ENCODE results near the gene RANGAP1. TPM values are rescaled to one million over a fixed set of nuclear protein-coding genes. Genes with fewer than 3 reads are reported as not detected.

RANGAP1 gene
- total and polyA plus RNA-seq, 2 donors (not counting 1 experiment from before 2014, with no cell fraction given), result 42.0 to 48.8 TPM

DNA sequence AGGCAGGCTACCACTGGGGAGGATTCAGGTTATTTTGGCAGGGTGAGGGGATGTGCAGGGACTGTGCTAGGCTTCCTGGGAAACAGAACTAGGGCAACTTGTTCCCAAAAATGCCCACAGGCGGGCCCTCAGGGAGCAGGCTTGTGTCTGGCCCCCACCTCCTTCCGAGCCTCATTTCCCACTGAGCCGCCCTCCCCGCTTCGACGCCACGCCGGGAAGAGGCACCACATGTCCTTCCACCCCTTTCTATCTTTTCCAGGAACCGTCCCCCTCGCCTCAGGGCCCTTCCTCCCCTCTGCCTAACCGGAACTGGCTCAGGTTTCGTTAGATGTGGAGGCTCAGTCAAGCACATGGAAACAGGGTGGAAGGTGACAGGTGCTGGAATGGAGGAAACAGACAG lies 35.9 kb downstream of the RANGAP1 start:
- 99% methylated on average over 9 of the region's 12 CpGs for WGBS (ENCODE audit: insufficient coverage)
- no peak overlapping the region for H2AFZ ChIP-seq (ENCODE audit: insufficient read depth, low read depth, low read length, poor library complexity, severe bottlenecking)
- POLR2A ChIA-PET, result no interaction called here
- H3K27ac ChIP-seq (ENCODE audit: low read length in 2 of 2), result no peak overlapping the region
- H3K4me1 ChIP-seq (ENCODE audit: control insufficient read depth in 2 of 2, insufficient read depth in 2 of 2, low read length in 2 of 2), result no peaks in the 10 kb centered on the region
- intact Hi-C loops (cut with micrococcal nuclease), result no loop called here
- H3K4me1 Mint-ChIP-seq, result no peaks in the 10 kb centered on the region
- H3K36me3 ChIP-seq (replicated peaks in 1 of 2; ENCODE audit: control extremely low read depth in 1 of 2, control insufficient read depth in 1 of 2, extremely low read depth in 1 of 2, insufficient read depth in 2 of 2, low read length in 1 of 2), result peaks cover 0 to 76% of the 10 kb centered on the region in 2 experiments
- TF ChIP-seq EZH2 (IDR thresholded peaks at IDR 0.05; ENCODE audit: borderline replicate concordance, insufficient read depth, low read depth, low read length, poor library complexity, severe bottlenecking) (no peak), CTCF (IDR thresholded peaks at IDR 0.05) (no peak)
- CTCF ChIA-PET, result no interaction called here
- no peak overlapping the region for H3K4me2 ChIP-seq (replicated peaks; ENCODE audit: low read depth, low read length, poor library complexity, severe bottlenecking)
- DNase-seq (no peak), ATAC-seq (ENCODE audit: low read depth) (no peak)
- H3K79me2 ChIP-seq (ENCODE audit: control insufficient read depth, insufficient read depth, low read length), result no peaks in the 10 kb centered on the region
- H3K4me3 ChIP-seq (ENCODE audit: control extremely low read depth in 1 of 5, extremely low read depth in 1 of 5, insufficient read depth in 1 of 5, low read depth in 2 of 5, low read length in 4 of 5), result no peak overlapping the region
- no peaks in the 10 kb centered on the region for H3K9me3 ChIP-seq (ENCODE audit: control extremely low read depth in 1 of 3, control insufficient read depth in 2 of 3, insufficient read depth in 1 of 3, low read length in 2 of 3)
- no peak overlapping the region for H3K27ac Mint-ChIP-seq
- no peaks in the 10 kb centered on the region for H3K9me3 Mint-ChIP-seq (ENCODE audit: insufficient read depth)
- no peaks in the 10 kb centered on the region for H4K20me1 ChIP-seq (ENCODE audit: control insufficient read depth, insufficient read depth, low read length, poor library complexity, severe bottlenecking)
- no peaks in the 10 kb centered on the region for H3K27me3 ChIP-seq (replicated peaks in 1 of 4; ENCODE audit: control extremely low read depth in 1 of 4, control insufficient read depth in 3 of 4, insufficient read depth in 4 of 4, low read length in 3 of 4)
- no peak overlapping the region for H3K9ac ChIP-seq (ENCODE audit: low read length)
- no peaks in the 10 kb centered on the region for H3K27me3 Mint-ChIP-seq
- H3K4me3 Mint-ChIP-seq, result no peak overlapping the region

- POLR2A ChIA-PET, result interaction anchor here (0.6 to 0.8 kb wide), 2 partner anchors 12 to 150 kb away, joined by 3 read pairs; no protein-coding TSS in a partner anchor
- H3K9me3 ChIP-seq (ENCODE audit: control extremely low read depth in 1 of 3, control insufficient read depth in 2 of 3, insufficient read depth in 1 of 3, low read length in 2 of 3), result no peaks in the 10 kb centered on the region
- ATAC-seq (ENCODE audit: low read depth) (no peak), DNase-seq (no peak)
- no peaks in the 10 kb centered on the region for H4K20me1 ChIP-seq (ENCODE audit: control insufficient read depth, insufficient read depth, low read length, poor library complexity, severe bottlenecking)
- Mint-ChIP-seq H3K9me3 (ENCODE audit: insufficient read depth) (no peaks in the 10 kb centered on the region), H3K4me1 (no peaks in the 10 kb centered on the region), H3K27me3 (no peaks in the 10 kb centered on the region), H3K4me3 (no peak overlapping the region), H3K27ac (no peak overlapping the region)
- 98% methylated on average over 14 of the region's 14 CpGs for WGBS (ENCODE audit: insufficient coverage)
- no peaks in the 10 kb centered on the region for H3K79me2 ChIP-seq (ENCODE audit: control insufficient read depth, insufficient read depth, low read length)
- TF ChIP-seq CTCF (IDR thresholded peaks at IDR 0.05), result no peak
- no peak for TF ChIP-seq EZH2 (IDR thresholded peaks at IDR 0.05; ENCODE audit: borderline replicate concordance, insufficient read depth, low read depth, low read length, poor library complexity, severe bottlenecking)
- no peaks in the 10 kb centered on the region for H3K4me1 ChIP-seq (ENCODE audit: control insufficient read depth in 2 of 2, insufficient read depth in 2 of 2, low read length in 2 of 2)
- H3K27me3 ChIP-seq (replicated peaks in 1 of 4; ENCODE audit: control extremely low read depth in 1 of 4, control insufficient read depth in 3 of 4, insufficient read depth in 4 of 4, low read length in 3 of 4), result no peaks in the 10 kb centered on the region
- peaks cover 0 to 72% of the 10 kb centered on the region in 2 experiments for H3K36me3 ChIP-seq (replicated peaks in 1 of 2; ENCODE audit: control extremely low read depth in 1 of 2, control insufficient read depth in 1 of 2, extremely low read depth in 1 of 2, insufficient read depth in 2 of 2, low read length in 1 of 2)
- CTCF ChIA-PET, result no interaction called here
- no peak overlapping the region for H2AFZ ChIP-seq (ENCODE audit: insufficient read depth, low read depth, low read length, poor library complexity, severe bottlenecking)
- H3K27ac ChIP-seq (ENCODE audit: low read length in 2 of 2), result no peak overlapping the region
- intact Hi-C loops (cut with micrococcal nuclease), result no loop called here
- H3K9ac ChIP-seq (ENCODE audit: low read length), result no peak overlapping the region
- no peak overlapping the region for H3K4me3 ChIP-seq (ENCODE audit: control extremely low read depth in 1 of 5, extremely low read depth in 1 of 5, insufficient read depth in 1 of 5, low read depth in 2 of 5, low read length in 4 of 5)
- no peak overlapping the region for H3K4me2 ChIP-seq (replicated peaks; ENCODE audit: low read depth, low read length, poor library complexity, severe bottlenecking)
Measured at GRCh38 chr22:41249442-41249841, 36.5 kb downstream of the RANGAP1 start.

All from B cell (primary cell).